ENCODE data around the gene RUNX2.

RUNX2 gene

DNA sequence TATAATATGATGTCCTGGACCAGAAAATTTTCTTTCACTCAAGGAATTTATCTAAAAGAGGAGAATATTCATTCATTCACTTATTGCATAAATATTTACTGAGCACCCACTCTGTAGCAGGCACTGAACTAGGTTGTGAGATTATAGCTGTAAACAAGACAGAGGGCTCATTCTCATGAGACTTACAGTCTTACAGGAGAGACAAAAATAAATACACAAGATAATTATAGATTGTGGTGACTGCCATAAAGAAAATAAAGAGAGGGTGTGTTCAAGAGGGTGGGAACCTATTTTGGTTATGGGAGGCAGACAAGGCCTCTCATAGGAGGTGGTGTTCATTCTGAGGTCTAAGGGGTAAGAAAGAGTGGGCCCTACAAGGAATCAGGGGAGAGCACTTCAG lies 159.5 kb downstream of the RUNX2 start:
- Histone ChIP-seq H3K36me3 (replicated peaks) (no peaks in the 10 kb centered on the region), H3K27ac (no peak overlapping the region), H3K4me3 (ENCODE audit: low read depth, low read length) (no peak overlapping the region), H3K27me3 (replicated peaks) (no peaks in the 10 kb centered on the region)
- DNase-seq: no peak
- TF ChIP-seq, protein P1, sequence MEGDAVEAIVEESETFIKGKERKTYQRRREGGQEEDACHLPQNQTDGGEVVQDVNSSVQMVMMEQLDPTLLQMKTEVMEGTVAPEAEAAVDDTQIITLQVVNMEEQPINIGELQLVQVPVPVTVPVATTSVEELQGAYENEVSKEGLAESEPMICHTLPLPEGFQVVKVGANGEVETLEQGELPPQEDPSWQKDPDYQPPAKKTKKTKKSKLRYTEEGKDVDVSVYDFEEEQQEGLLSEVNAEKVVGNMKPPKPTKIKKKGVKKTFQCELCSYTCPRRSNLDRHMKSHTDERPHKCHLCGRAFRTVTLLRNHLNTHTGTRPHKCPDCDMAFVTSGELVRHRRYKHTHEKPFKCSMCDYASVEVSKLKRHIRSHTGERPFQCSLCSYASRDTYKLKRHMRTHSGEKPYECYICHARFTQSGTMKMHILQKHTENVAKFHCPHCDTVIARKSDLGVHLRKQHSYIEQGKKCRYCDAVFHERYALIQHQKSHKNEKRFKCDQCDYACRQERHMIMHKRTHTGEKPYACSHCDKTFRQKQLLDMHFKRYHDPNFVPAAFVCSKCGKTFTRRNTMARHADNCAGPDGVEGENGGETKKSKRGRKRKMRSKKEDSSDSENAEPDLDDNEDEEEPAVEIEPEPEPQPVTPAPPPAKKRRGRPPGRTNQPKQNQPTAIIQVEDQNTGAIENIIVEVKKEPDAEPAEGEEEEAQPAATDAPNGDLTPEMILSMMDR (IDR thresholded peaks at IDR 0.05; ENCODE audit: low read depth, low read length, missing control alignments): no peak
- in situ Hi-C loops (cut with HindIII; ENCODE audit: low pct_ligation_motif_present, low sequenced_read_pairs): no loop called here

- Histone ChIP-seq H3K36me3 (replicated peaks) (no peaks in the 10 kb centered on the region), H3K27ac (no peak overlapping the region), H3K27me3 (replicated peaks) (no peaks in the 10 kb centered on the region), H3K4me3 (ENCODE audit: low read depth, low read length) (no peak overlapping the region)
- TF ChIP-seq, protein P1 (IDR thresholded peaks at IDR 0.05; ENCODE audit: low read depth, low read length, missing control alignments): no peak
- no peak for DNase-seq
- in situ Hi-C loops (cut with HindIII; ENCODE audit: low pct_ligation_motif_present, low sequenced_read_pairs): no loop called here
Measured at GRCh38 chr6:45488269-45488668, 160.1 kb downstream of the RUNX2 start.

- no peak for DNase-seq
- Histone ChIP-seq H3K27me3 (replicated peaks) (no peaks in the 10 kb centered on the region), H3K4me3 (ENCODE audit: low read depth, low read length) (no peak overlapping the region), H3K27ac (no peak overlapping the region), H3K36me3 (replicated peaks) (no peaks in the 10 kb centered on the region)
- TF ChIP-seq, protein P1 (IDR thresholded peaks at IDR 0.05; ENCODE audit: low read depth, low read length, missing control alignments): no peak
- in situ Hi-C loops (cut with HindIII; ENCODE audit: low pct_ligation_motif_present, low sequenced_read_pairs): no loop called here
Measured at GRCh38 chr6:45488889-45489288, 160.8 kb downstream of the RUNX2 start.

- no peak overlapping the region for H3K27ac ChIP-seq
- H3K4me3 ChIP-seq (ENCODE audit: low read depth, low read length): no peak overlapping the region
- TF ChIP-seq, protein P1 (IDR thresholded peaks at IDR 0.05; ENCODE audit: low read depth, low read length, missing control alignments): no peak
- no peaks in the 10 kb centered on the region for H3K27me3 ChIP-seq (replicated peaks)
- in situ Hi-C loops (cut with HindIII; ENCODE audit: low pct_ligation_motif_present, low sequenced_read_pairs): no loop called here
- no peaks in the 10 kb centered on the region for H3K36me3 ChIP-seq (replicated peaks)
- no peak for DNase-seq
Measured at GRCh38 chr6:45491048-45491735, 163.1 kb downstream of the RUNX2 start.

- in situ Hi-C loops (cut with HindIII; ENCODE audit: low pct_ligation_motif_present, low sequenced_read_pairs): no loop called here
- no peak for DNase-seq
- no peaks in the 10 kb centered on the region for H3K36me3 ChIP-seq (replicated peaks)
- TF ChIP-seq, protein P1 (IDR thresholded peaks at IDR 0.05; ENCODE audit: low read depth, low read length, missing control alignments): no peak
- no peak overlapping the region for H3K4me3 ChIP-seq (ENCODE audit: low read depth, low read length)
- H3K27me3 ChIP-seq (replicated peaks): no peaks in the 10 kb centered on the region
- no peak overlapping the region for H3K27ac ChIP-seq
Measured at GRCh38 chr6:45491874-45492273, 163.7 kb downstream of the RUNX2 start.

DNA sequence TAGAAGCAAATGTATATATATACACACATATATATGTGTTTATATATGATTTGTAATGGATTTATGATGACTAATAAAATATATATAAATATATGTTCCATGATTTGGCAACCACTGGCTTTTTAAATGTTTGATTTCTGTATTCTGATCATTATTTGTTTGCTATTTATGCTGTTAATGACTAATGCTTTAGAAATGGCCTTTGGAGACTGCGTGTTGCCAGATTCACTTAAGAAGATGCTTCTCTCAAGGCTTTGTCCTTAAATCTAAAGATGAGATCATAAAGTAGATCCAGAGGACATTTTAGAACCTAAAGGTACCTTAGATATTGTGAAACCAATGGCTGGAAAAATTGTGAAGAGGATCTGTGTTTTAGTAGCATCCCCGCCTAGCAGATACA lies 165.6 kb downstream of the RUNX2 start:
- TF ChIP-seq, protein P1 (IDR thresholded peaks at IDR 0.05; ENCODE audit: low read depth, low read length, missing control alignments): no peak
- Histone ChIP-seq H3K4me3 (ENCODE audit: low read depth, low read length) (no peak overlapping the region), H3K27ac (no peak overlapping the region), H3K27me3 (replicated peaks) (no peaks in the 10 kb centered on the region), H3K36me3 (replicated peaks) (peaks cover 2% of the 10 kb centered on the region)
- no peak for DNase-seq
- in situ Hi-C loops (cut with HindIII; ENCODE audit: low pct_ligation_motif_present, low sequenced_read_pairs): no loop called here
